Mesothelial cell of epicardium (in vitro differentiated cells): ENCODE results near the gene WASHC3. TPM values are rescaled to one million over a fixed set of nuclear protein-coding genes. Genes with fewer than 3 reads are reported as not detected.

Experiments used
- DNase-seq, 2 experiments: peaks; one replicate each; pipeline ENCODE4 v3.0.0; 2021; ENCODE audit warnings: low spot score in 2 of 2; ENCODE audit not compliant: unreplicated experiment in 2 of 2
- H3K27ac Mint-ChIP-seq: 2 replicates; pipeline ENCODE4 v1.8.0; 2021; ENCODE audit warnings: mixed read lengths
- H3K27me3 Mint-ChIP-seq: 2 replicates; pipeline ENCODE4 v1.8.0; 2021; ENCODE audit warnings: low read depth, mixed read lengths
- H3K36me3 Mint-ChIP-seq: 2 replicates; pipeline ENCODE4 v1.8.0; 2021; ENCODE audit warnings: mixed read lengths
- H3K4me1 Mint-ChIP-seq: 2 replicates; pipeline ENCODE4 v1.8.0; 2021; ENCODE audit warnings: mixed read lengths
- H3K4me3 Mint-ChIP-seq: 2 replicates; pipeline ENCODE4 v1.8.0; 2021; ENCODE audit warnings: mild to moderate bottlenecking, moderate library complexity, mixed read lengths
- H3K9me3 Mint-ChIP-seq: 2 replicates; pipeline ENCODE4 v1.8.0; 2021; ENCODE audit warnings: mixed read lengths
- total RNA-seq: library from RNA; stranded (reverse); gene quantifications from 3 replicates; pipeline ENCODE4 v1.2.1, GENCODE V29; 2021
- TF ChIP-seq, protein P1 (sequence below): fragments of 200-600 bp; sonication (generic); IDR thresholded peaks from one replicate; pipeline ENCODE4 v1.5.0; 2021; ENCODE audit warnings: antibody characterized with exemption; ENCODE audit not compliant: unreplicated experiment

WASHC3 gene
- total RNA-seq, 1 donor from 2014 or later, result 28.5 TPM

DNA sequence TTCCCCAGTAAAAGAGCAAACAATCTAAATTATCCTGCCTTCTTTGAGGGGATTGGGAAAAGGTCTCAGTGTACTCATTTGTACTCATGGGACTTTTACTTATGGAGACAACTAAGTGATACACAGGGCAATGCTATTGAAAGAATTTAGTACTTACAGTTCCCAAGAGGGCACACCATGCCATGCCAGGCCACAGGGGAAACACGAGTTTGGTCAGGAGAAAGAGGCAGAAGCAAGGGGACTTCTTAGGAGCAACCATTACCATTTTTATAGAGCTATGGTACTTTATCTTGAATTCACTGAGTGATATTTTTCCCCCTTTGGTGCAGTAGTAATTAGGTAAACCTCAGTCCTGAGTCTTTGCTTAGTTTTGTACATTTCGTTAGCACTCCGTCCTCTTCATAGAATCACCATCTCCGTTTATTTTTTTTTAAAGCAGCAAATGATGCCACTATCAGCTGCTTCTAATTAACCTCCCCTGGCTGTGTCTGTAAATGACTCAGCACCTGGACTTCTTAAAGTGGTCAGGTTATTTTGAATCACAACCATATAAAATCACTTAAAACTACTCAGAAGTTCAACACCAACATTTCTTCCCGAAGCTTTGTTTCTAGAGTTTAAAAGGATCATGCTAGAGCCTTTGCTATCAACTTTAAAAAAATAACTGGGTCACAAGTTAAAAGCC lies 5.9 kb upstream of the WASHC3 start:
- H3K4me1 Mint-ChIP-seq, result peaks cover 24% of the 10 kb centered on the region
- H3K27ac Mint-ChIP-seq, result no peak overlapping the region
- no peaks in the 10 kb centered on the region for H3K27me3 Mint-ChIP-seq
- DNase-seq, result no peak
- TF ChIP-seq, protein P1, sequence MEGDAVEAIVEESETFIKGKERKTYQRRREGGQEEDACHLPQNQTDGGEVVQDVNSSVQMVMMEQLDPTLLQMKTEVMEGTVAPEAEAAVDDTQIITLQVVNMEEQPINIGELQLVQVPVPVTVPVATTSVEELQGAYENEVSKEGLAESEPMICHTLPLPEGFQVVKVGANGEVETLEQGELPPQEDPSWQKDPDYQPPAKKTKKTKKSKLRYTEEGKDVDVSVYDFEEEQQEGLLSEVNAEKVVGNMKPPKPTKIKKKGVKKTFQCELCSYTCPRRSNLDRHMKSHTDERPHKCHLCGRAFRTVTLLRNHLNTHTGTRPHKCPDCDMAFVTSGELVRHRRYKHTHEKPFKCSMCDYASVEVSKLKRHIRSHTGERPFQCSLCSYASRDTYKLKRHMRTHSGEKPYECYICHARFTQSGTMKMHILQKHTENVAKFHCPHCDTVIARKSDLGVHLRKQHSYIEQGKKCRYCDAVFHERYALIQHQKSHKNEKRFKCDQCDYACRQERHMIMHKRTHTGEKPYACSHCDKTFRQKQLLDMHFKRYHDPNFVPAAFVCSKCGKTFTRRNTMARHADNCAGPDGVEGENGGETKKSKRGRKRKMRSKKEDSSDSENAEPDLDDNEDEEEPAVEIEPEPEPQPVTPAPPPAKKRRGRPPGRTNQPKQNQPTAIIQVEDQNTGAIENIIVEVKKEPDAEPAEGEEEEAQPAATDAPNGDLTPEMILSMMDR, result no peak
- H3K4me3 Mint-ChIP-seq, result no peak overlapping the region
- no peaks in the 10 kb centered on the region for H3K36me3 Mint-ChIP-seq
- H3K9me3 Mint-ChIP-seq, result no peaks in the 10 kb centered on the region

DNA sequence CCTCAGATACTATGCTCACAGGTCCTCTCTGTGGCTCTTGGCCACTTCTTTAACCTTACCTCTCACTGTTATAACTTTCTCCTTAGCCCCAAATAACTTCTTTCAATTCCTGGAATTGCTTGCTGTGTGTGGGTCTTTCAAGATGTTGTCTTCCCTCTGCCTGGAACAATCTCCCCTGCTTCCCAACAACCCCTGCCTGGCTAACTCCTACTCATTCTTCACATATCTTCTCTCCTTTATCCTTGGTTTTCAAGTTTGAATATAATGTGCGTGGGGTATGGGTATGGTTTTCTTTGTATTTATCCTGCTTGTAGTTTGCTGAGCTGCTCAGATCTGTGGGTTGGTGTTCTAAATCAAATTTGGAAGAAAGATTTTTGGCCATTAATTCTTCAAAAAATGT lies 2.7 kb upstream of the WASHC3 start:
- Mint-ChIP-seq H3K9me3 (no peaks in the 10 kb centered on the region), H3K4me1 (peaks cover 21% of the 10 kb centered on the region), H3K27me3 (no peaks in the 10 kb centered on the region), H3K27ac (peak overlapping the region; percentile 82), H3K4me3 (no peak overlapping the region), H3K36me3 (no peaks in the 10 kb centered on the region)
- TF ChIP-seq, protein P1, result no peak
- DNase-seq, result no peak

DNA sequence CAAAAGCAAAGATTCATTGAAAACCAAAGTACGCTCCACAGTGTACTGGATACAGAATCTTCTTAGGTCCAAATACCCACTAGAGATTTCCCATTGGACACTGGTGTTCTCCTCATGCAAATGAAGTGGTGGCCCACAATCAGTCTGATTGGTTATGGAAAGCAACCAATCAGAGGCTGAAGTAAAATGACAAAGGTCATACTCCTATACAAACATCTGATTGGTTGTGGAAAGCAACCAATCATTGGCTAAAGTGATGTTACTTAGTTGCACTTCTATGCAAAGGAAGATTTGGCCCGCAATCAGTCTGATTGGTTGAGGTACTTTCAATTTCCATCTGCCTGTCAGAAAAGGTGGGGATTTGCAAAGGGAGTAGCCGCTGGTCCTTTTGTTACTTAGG lies 1.3 kb upstream of the WASHC3 start:
- DNase-seq, result no peak
- Mint-ChIP-seq H3K4me3 (peak overlapping the region; percentile 12), H3K9me3 (peaks cover 5% of the 10 kb centered on the region), H3K27me3 (no peaks in the 10 kb centered on the region), H3K36me3 (peaks cover 5% of the 10 kb centered on the region), H3K27ac (no peak overlapping the region), H3K4me1 (peaks cover 21% of the 10 kb centered on the region)
- TF ChIP-seq, protein P1, result no peak

DNA sequence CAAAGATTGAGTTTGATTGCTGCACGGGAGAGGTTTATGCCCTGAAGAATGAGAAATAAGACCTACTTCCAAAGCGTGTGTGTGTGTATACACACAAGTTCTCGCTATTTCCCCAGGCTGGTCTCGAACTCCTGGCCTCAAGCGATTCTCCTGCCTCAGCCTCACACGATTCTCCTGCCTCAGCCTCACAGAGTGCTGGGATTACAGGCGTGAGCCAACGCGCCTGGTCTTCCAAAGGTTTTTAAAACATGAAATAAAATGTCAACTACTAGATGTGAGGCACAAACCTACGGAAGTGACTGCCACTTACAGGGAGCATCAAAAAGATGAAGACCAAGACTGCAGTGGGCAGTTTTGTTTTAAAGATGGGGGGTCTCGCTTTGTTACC lies 622 bp upstream of the WASHC3 start:
- TF ChIP-seq, protein P1, result no peak
- H3K9me3 Mint-ChIP-seq, result peaks cover 5% of the 10 kb centered on the region
- peaks cover 12% of the 10 kb centered on the region for H3K36me3 Mint-ChIP-seq
- H3K27ac Mint-ChIP-seq, result peak overlapping the region; percentile 97
- H3K4me3 Mint-ChIP-seq, result peak overlapping the region; percentile 98
- peaks cover 18% of the 10 kb centered on the region for H3K4me1 Mint-ChIP-seq
- no peaks in the 10 kb centered on the region for H3K27me3 Mint-ChIP-seq
- no peak for DNase-seq

DNA sequence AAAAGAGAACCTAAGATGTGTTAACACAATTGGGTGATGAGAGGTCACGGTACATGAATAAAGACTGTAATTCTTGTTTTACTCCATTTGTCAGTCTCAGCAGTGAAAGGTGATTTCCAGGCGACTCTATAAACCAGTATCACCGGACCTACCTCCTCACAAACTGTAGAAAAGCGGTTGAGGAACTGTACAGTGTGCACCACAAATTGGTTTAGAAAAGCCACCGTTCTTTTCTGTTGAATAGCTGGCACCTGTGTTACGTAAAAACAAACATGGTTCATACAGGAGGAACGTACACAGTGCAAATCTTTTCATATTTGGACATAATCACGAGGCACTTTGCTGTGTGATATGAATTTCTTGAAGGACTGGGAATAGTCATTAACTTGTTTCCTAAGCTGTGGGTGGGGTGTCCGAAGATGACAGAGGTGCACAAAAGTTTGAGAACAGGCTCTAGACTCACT lies 663 bp downstream of the WASHC3 start:
- peaks cover 24% of the 10 kb centered on the region for H3K36me3 Mint-ChIP-seq
- H3K27ac Mint-ChIP-seq, result peak overlapping the region; percentile 97
- TF ChIP-seq, protein P1, result no peak
- peaks cover 18% of the 10 kb centered on the region for H3K4me1 Mint-ChIP-seq
- H3K9me3 Mint-ChIP-seq, result peaks cover 5% of the 10 kb centered on the region
- DNase-seq, result no peak
- H3K4me3 Mint-ChIP-seq, result peak overlapping the region; percentile 98
- no peaks in the 10 kb centered on the region for H3K27me3 Mint-ChIP-seq
